ENCODE data around the gene SCN7A.
"Not testable (repeated sequence)": the region's sequence is repeated elsewhere in the genome, so short reads cannot be mapped to it uniquely, and the experiment has no call there.

The SCN7A gene

DNA sequence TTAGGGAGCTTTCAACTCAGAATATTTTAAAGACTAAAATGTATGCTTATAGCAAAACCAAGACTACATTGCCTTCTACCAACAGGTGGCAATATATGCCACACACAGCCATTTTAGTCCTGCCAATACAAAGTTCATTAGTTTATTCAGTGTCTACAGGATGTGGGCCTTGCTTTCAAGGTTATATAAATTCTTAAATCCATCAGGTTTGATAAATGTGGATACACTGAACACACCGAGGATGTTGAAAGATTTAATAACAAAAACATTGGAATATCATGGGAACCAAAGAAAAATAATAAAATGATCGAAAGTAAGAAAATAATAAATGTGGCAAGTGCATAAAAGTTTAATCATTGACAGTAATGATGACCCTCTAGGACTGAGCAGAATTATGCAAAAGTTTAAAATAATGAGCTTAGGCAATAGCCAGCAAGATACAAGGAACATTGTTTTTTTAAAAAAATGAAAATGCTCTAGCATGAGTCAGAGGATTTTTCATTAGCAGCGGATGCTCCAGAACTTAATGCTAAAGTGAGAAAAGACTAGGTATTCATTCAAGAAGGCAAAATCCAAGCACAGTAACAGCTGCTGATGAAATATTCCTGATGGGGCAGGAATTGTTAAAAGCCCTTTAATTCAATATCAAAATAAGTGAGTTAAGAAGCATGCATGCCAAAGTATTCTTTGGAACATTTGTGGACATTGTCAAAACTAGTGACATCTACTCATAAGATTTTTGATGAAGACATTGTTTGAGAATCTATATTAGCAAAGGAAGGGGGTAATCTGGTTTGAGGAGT lies 132.5 kb downstream of the SCN7A start:
- DNase-seq (ENCODE audit: low read depth), result no peak
- TF ChIP-seq, protein P1, sequence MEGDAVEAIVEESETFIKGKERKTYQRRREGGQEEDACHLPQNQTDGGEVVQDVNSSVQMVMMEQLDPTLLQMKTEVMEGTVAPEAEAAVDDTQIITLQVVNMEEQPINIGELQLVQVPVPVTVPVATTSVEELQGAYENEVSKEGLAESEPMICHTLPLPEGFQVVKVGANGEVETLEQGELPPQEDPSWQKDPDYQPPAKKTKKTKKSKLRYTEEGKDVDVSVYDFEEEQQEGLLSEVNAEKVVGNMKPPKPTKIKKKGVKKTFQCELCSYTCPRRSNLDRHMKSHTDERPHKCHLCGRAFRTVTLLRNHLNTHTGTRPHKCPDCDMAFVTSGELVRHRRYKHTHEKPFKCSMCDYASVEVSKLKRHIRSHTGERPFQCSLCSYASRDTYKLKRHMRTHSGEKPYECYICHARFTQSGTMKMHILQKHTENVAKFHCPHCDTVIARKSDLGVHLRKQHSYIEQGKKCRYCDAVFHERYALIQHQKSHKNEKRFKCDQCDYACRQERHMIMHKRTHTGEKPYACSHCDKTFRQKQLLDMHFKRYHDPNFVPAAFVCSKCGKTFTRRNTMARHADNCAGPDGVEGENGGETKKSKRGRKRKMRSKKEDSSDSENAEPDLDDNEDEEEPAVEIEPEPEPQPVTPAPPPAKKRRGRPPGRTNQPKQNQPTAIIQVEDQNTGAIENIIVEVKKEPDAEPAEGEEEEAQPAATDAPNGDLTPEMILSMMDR (conservative IDR thresholded peaks at IDR 0.05; ENCODE audit: low read depth, low read length), result peak; percentile 76
- no peak overlapping the region for H3K4me3 ChIP-seq (ENCODE audit: low read length)

DNA sequence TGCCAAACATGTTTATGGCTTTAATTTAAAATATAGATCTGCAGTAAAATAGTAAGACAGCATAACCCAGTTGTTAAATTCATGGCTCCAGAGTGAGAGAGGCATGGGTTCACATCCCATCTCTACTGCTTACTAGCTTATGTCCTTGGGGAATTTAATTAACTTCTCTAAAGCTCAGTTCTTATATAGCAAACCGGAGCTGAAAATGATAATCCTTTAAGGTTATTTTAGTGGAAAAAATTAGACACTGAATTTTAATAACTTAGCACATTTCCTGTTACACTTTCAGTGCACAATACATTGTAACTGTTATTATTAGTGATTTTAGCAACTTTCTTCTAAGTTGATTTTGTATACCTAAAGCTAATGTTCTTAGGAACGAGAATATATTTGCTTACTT lies 133.1 kb downstream of the SCN7A start:
- TF ChIP-seq, protein P1 (conservative IDR thresholded peaks at IDR 0.05; ENCODE audit: low read depth, low read length), result no peak
- no peak overlapping the region for H3K4me3 ChIP-seq (ENCODE audit: low read length)
- DNase-seq (ENCODE audit: low read depth), result no peak

DNA sequence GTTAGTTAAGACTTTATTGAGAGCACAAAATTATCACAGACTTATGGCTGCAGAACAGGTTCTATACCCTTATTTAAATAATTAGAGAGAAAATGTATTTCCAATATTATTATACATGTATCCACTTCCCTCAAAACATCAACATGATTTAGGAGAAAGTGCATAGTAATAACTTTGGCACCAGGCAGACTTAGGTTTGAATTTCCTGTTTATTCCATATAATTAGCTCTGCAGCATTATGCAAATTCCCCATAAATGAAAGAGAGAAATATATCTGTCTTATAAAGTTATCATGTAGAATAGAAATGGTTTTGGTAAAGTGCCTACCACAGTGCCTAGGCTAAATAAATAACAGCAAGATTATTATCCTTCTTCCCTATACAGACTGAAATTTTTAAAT lies 133.6 kb downstream of the SCN7A start:
- TF ChIP-seq, protein P1 (conservative IDR thresholded peaks at IDR 0.05; ENCODE audit: low read depth, low read length), result no peak
- no peak overlapping the region for H3K4me3 ChIP-seq (ENCODE audit: low read length)
- no peak for DNase-seq (ENCODE audit: low read depth)

DNA sequence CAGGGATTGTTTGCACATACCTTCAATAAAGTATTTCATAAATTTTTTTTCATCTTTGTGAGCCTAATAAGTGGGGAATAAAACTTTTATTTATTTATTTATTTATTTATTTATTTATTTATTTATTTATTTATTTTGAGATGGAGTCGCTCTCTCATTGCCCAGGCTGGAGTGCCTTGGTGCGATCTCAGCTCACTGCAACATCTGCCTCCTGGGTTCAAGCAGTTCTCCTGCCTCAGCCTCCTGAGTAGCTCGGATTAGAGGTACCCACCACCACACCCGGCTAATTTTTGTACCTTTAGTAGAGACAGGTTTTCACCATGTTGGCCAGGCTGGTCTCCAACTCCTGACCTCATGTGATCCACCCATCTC lies 136.1 kb downstream of the SCN7A start:
- not testable (repeated sequence) for DNase-seq (ENCODE audit: low read depth); H3K4me3 ChIP-seq (ENCODE audit: low read length)

GRCh38 chr2:166357068-166357949 lies 136.7 kb downstream of the SCN7A start:
- no peak for DNase-seq (ENCODE audit: low read depth)
- H3K4me3 ChIP-seq (ENCODE audit: low read length), result no peak overlapping the region
- TF ChIP-seq, protein P1 (conservative IDR thresholded peaks at IDR 0.05; ENCODE audit: low read depth, low read length), result no peak

Data from retinal pigment epithelial cell (primary cell).